GM10266 (cell line): Measurements from ENCODE around the gene C2orf92.

Source experiments
- DNase-seq: peaks from one replicate; pipeline ENCODE4 v3.0.0; 2012; ENCODE audit errors: extremely low spot score
- CTCF ChIP-seq: IDR thresholded peaks from 2 replicates; pipeline ENCODE4 v1.5.1; 2012; ENCODE audit warnings: mild to moderate bottlenecking, low read depth; ENCODE audit not compliant: control insufficient read depth, insufficient read depth; ENCODE audit errors: missing control alignments

The C2orf92 gene

DNA sequence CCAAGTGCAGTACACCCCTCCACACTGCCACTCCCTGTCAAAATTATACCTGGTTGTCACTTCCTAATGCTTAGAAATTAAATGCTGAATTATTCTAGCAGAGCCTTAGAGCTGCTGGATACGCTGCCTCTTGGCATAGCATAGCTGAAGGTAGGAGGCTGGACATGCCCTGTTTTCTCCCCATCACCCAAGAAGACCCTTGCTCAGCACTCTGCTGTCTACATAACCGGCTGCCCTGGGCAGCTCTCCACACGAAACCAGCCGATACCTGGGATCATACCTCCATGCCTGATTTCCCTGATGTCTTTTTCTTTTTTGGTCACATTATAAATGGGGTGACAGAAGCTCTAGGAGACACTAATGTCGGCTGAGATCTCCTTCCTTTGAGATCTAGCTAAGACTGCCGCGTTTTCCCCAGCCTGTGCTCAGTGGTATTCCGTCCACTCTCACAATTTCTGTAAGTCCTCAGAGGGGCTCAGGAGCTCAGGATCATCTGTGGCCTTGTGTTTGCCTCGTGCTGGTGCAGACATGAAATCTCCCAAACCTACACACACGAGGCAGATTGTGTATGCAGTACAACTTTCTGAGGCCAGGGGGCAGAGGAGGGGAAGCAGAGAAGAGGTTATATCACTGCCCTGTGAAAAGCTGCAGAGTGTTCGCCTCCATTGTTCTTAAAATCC lies 30.4 kb downstream of the C2orf92 start:
- TF ChIP-seq CTCF = peak; percentile 73
- DNase-seq = peak; percentile 60

GRCh38 chr2:97701186-97701585 lies 31.7 kb downstream of the C2orf92 start:
- peak; percentile 1 for DNase-seq
- TF ChIP-seq CTCF = no peak

- no peak for TF ChIP-seq CTCF
- peak; percentile 3 for DNase-seq
Measured at GRCh38 chr2:97701851-97702465, 32.4 kb downstream of the C2orf92 start.

- TF ChIP-seq CTCF = no peak
- peak; percentile 0 for DNase-seq
Measured at GRCh38 chr2:97702731-97703470, 33.4 kb downstream of the C2orf92 start.

GRCh38 chr2:97703741-97704140 lies 34.2 kb downstream of the C2orf92 start:
- DNase-seq = no peak
- no peak for TF ChIP-seq CTCF

DNA sequence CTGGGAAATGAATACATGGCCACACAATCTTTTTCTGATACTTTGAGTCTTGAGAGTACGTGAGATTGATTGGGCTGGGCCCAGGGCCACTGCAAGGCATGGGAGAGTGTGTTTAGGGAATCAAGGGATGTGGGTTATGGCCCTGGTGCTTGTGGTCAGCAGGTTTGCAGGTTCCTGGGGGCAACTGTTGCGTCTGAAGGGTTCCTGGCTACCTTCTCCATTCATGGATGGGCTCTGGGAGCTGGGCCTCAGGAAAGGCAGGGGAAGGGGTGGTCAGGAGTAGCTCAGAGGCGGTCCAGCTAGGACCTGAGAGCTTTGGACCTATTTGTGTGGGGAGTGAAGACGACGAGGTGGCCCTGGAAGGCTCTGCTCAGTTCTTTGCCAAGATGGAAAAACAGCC lies 35.5 kb downstream of the C2orf92 start:
- peak; percentile 1 for DNase-seq
- no peak for TF ChIP-seq CTCF

- no peak for TF ChIP-seq CTCF
- no peak for DNase-seq
Measured at GRCh38 chr2:97706112-97706511, 36.6 kb downstream of the C2orf92 start.
